NOMO-1 (cell line): ENCODE results near the gene SLC28A1.
"Not testable (repeated sequence)": the region's sequence is repeated elsewhere in the genome, so short reads cannot be mapped to it uniquely, and the experiment has no call there.

Experiments used
- DNase-seq, 2 experiments: peaks; one replicate each; lab custom pipeline; 2025; ENCODE audit not compliant: unreplicated experiment in 2 of 2; lab: John Stamatoyannopoulos, UW

SLC28A1 gene

DNA sequence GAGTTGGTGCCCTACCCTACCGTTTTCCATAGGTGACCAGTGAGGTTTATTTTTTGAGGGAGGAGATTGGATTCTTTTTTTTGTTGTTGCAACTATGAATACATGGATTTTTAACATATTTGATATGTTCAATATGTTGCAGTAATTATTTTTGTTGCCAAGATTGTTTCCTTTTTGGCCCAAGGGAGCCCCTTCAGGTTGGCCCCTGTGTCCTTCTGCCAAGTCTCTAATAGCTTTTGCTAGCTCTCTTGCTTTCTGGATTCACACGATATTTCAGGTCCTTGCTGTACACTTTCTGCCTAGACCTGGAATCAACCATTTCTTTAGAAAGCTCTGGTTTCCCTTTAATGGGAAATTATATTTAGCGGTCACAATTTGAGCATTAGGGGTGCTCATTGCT is 22.7 kb upstream of the SLC28A1 start:
- no peak for DNase-seq

- no peak for DNase-seq
Observed at GRCh38 chr15:84862214-84862975, 22.1 kb upstream of the SLC28A1 start.

GRCh38 chr15:84863565-84864443 is 20.7 kb upstream of the SLC28A1 start:
- no peak for DNase-seq

DNA sequence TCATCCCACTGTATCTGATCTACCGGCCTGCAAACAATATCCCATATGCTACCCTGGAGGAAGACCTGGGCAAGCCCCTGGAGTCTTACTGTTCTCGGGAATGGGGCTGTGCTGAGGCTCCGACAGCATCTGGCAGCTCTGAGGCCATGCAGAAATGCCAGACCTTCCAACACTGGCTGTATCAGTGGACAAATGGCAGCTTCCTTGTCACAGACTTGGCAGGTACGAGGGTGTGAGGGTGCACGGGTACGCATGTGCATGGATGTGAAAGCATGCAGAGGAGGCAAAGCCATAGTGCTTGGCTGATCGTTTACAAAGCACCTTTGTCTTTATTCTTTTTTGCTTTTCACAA is 20.0 kb upstream of the SLC28A1 start:
- DNase-seq: no peak

- DNase-seq: no peak
Observed at GRCh38 chr15:84865074-84865569, 19.3 kb upstream of the SLC28A1 start.

GRCh38 chr15:84868037-84868880 is 16.2 kb upstream of the SLC28A1 start:
- no peak for DNase-seq

- DNase-seq: no peak
Observed at GRCh38 chr15:84869510-84869909, 15.0 kb upstream of the SLC28A1 start.

- no peak for DNase-seq
Observed at GRCh38 chr15:84871428-84871985, 13.0 kb upstream of the SLC28A1 start.

- no peak for DNase-seq
Observed at GRCh38 chr15:84872009-84872910, 12.2 kb upstream of the SLC28A1 start.

- DNase-seq: no peak
Observed at GRCh38 chr15:84873997-84874396, 10.5 kb upstream of the SLC28A1 start.

DNA sequence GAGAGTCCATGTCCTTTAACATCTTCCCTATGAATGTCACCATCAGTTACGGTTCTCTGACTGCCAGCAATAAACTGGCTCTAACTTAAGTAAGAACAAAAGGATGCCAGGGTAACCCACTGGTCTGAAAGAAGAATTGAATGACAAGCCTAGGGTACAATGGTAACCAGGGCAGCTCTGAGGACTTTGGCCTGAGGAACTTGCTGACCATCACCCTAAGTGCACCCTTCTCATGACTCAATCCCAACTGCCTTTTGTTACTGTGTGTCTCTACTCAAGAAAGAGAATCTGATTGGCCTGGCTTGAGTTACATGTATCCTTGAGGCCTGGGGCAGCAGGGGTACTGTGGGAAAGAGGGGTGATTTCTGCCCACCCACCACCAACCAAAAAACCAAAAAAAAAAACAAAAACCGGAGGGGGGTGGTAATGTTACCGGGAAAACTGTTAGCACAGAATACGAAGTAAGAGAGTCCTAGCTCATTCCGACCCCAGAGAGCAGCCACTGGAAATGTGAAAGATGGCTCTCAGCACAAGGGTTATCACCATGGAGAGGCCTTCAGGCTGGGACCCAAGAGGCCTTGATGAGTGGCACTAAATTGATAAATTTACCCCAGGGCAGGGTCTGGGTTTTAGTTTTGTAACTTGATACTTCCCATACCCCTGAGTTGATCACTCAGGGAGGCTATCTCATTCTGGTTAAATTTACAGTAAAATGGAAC is 9.3 kb upstream of the SLC28A1 start:
- DNase-seq: no peak

GRCh38 chr15:84876269-84876668 is 8.2 kb upstream of the SLC28A1 start:
- DNase-seq: no peak

DNA sequence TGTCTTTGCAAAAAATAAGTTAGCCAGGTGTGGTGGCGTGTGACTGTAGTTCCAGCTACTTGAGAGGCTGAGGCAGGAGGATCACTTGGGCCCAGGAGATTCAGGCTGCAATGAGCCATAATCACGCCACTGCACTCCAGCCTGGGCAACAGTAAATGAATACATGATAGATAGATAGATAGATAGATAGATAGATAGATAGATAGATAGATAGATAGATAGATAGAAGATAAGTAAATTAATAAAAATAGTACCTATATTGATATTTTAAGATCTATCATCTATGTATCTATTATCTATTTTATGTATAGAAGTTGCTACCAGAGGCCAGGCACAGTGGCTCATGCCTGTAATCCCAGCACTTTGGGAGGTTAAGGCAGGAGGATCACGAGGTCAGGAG is 6.8 kb upstream of the SLC28A1 start:
- not testable (repeated sequence) for DNase-seq

DNA sequence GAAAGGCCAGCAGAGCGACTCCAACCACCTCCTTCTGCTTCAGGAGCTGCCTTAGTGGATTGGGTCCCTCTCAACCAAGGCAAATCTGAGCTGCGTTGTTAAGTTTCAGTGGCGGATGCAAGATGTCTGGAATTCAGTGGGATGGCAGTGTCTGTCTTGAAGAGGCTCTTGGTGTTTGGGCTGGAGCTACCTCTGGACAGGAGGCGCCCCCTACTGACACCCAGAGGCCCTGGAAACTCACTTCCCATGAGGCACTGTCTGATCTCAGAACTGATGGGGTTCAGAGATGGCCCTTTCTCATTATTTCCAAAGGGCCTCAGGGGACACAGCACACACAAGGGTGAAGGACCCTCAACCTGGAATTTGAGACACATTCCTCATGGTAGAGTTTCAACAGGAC is 6.0 kb upstream of the SLC28A1 start:
- peak; percentile 51 to 53 for DNase-seq

- no peak for DNase-seq
Observed at GRCh38 chr15:84879088-84879780, 5.2 kb upstream of the SLC28A1 start.

DNA sequence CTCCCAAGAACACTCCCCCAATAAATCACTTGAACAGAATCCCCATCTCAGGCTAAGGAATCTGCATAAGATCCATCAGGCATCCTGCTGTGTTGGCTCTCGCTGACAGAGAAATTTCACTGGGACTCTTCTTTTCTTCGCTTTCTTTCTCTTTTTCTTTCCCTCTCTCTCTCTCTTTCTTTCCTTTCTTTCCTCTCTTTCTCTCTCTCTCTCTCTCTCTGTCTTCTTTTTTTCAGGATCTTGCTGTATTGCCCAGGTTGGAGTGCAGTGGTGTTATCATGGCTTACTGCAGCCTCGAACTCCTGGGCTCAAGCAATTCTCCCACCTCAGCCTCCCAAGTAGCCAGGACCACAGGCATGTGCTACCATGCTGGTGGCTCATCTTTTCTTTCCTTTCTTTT is 4.5 kb upstream of the SLC28A1 start:
- DNase-seq: no peak

GRCh38 chr15:84880822-84881519 is 3.5 kb upstream of the SLC28A1 start:
- no peak for DNase-seq

- DNase-seq: no peak
Observed at GRCh38 chr15:84881520-84881830, 3.0 kb upstream of the SLC28A1 start.
